ENCODE data around the gene TREH.

GRCh38 chr11:118625036-118625690 lies 54.3 kb downstream of the TREH start:
- TF ChIP-seq POLR2A (IDR thresholded peaks at IDR 0.05; ENCODE audit: low read depth, low read length) (no peak), TAF1 (IDR thresholded peaks at IDR 0.05; ENCODE audit: borderline replicate concordance, low read depth, low read length) (no peak)
